ENCODE results near the gene DCANP1.

DCANP1 gene

DNA sequence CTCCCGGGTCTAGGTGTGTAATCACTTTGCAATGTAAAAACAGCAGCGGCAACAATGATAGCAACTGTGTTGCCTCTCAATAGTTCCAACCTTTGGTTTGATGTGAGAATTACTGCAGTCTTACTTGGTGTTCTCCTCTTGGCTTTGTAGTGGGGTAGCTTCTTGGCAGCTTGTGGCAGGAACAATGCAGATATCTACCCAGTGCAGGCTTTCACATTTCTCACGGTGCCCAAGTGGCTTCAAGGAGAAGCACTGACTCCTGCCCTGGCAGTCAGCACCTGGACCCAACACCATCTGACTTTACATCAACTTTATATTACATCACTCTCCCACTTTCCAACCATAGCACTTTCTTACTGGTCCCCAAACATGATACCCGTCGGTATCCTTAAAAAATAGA, 33.4 kb upstream of the DCANP1 start:
- DNase-seq (ENCODE audit: low read depth): no peak

DNA sequence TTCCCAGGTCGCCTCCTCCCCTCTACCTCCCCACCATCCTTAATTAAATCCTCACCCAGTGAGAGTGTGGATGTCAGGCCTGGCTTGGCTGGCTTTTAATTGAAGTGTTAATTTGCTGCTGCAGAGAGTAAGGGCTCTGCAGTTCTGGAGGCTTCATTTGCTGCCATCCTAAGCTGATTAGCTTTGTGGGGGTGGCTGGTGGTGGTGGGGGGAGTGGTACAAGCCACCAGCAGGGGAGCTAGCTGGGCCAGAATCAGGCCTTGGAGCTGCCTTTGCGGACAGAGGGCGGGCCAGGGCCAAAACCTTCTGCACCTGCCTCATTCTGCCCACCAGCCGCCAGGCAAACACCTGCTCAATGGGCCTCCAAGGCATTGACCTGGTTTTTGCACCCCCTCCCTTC, 31.8 kb upstream of the DCANP1 start:
- no peak for DNase-seq (ENCODE audit: low read depth)

GRCh38 chr5:135477613-135478066, 30.5 kb upstream of the DCANP1 start:
- no peak for DNase-seq (ENCODE audit: low read depth)

DNA sequence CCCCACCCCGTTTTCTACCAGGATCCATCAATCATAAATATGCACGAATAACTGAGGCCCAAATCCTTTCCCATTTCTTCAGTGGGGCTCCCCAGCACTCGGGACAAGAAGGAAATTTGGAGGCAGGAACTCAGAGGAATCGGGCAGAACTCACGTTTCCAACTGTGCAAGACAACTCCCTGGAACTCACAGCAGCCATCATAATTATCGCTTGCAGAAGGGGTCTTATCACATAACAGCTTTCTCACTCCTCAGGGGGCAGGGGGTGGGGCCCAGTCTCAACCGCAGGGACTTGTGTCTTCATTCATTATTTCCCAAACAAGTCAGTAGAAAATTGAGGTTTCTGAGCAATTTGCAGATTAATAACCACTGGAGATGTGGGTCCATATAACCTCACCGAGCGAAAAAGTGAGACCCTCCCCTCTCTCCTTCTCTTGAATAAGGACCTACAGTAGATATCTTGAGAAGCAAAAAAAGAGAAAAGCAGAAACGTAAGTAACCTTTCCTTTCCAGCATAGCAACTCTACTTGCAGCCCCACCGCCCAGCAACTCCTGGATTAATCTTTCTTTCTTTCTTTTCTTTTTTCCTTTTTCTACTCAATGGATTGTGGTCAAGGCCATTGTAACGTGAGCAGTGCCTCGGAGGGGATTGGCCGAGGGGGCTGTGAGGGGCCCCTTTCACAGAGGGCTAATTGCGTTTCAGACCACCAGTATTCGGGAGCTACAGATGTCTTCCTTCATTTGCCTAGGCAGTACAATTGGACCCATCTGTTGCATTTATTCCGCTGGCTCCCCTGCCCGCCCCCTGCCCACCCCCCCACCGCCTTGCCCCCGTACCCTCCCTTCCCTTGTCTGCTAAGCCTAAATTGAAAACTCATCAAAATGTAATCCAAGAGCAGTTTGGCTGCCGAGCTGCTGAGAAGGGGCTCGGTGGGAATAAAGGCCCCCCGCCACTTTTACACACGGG, 29.8 kb upstream of the DCANP1 start:
- no peak for DNase-seq (ENCODE audit: low read depth)

DNA sequence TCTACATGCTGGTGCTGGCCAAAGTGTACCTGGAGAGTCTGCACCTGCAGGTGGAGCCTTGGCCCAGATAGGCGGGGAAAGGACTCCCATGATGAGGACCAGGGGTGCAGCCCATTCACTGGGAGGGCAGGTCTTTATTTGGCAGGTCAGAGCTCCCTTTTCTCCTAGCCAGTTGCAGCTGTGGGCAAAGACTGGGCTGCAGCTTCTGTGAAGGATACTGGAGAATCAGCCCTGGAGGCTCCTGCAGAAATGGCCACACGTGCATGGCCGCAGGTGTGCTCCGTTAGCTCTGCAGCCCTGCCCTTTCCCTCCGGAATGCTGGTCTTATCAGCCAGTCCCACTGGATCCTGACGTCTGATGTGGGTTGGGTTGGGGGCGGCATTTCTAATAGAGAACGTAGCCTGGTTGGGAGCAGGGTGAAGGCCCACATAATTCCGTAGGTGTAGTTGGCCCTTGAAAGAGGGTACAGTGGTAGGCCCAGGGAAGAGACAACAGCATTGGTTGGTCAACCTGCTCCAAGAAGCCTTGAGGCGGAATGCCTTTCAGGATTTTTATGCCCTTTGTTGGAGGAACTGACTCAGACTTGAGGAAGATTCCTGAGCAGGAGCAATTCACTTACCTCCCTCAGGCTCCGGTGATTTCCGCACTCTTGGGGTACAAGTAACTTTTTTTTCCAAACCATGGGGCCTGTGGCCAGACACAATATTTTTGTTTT, 27.0 kb upstream of the DCANP1 start:
- no peak for DNase-seq (ENCODE audit: low read depth)

GRCh38 chr5:135472141-135472540, 25.0 kb upstream of the DCANP1 start:
- no peak for DNase-seq (ENCODE audit: low read depth)

GRCh38 chr5:135471726-135472125, 24.6 kb upstream of the DCANP1 start:
- DNase-seq (ENCODE audit: low read depth): no peak

- no peak for DNase-seq (ENCODE audit: low read depth)
Measured at GRCh38 chr5:135469911-135470310, 22.8 kb upstream of the DCANP1 start.

- DNase-seq (ENCODE audit: low read depth): no peak
Measured at GRCh38 chr5:135468541-135468940, 21.4 kb upstream of the DCANP1 start.

- DNase-seq (ENCODE audit: low read depth): no peak
Measured at GRCh38 chr5:135467871-135468485, 20.8 kb upstream of the DCANP1 start.

DNA sequence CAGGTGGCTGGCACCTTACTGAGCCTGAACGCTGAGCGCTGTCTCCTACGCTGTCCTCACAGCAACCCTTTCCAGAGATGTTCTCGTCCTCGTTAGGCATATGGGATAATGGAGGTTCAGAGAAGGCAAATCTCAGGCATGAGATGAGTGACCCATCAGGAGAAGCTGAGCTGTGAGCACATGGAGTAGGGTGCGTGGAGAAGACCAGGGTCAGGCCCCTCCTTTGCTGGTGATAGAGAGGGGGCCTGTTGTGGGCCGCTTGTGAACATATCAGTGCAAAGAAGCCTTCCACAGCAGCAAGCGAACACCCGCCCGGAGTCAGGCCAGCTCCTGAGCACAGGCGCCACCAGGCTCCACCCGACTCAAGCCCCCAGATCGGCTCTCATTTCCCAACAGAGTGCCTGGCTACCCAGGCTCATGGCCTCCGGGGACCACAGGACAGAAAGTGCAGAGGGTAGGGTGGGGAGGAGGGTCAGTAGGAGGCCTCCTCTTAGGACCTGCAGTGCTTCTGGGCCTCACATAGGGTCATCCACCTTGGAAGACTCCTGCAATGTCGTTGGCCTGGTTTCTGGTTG, 20.0 kb upstream of the DCANP1 start:
- no peak for DNase-seq (ENCODE audit: low read depth)

GRCh38 chr5:135466178-135467050, 19.3 kb upstream of the DCANP1 start:
- peak; percentile 73 for DNase-seq (ENCODE audit: low read depth)

GRCh38 chr5:135465391-135466122, 18.4 kb upstream of the DCANP1 start:
- no peak for DNase-seq (ENCODE audit: low read depth)

DNA sequence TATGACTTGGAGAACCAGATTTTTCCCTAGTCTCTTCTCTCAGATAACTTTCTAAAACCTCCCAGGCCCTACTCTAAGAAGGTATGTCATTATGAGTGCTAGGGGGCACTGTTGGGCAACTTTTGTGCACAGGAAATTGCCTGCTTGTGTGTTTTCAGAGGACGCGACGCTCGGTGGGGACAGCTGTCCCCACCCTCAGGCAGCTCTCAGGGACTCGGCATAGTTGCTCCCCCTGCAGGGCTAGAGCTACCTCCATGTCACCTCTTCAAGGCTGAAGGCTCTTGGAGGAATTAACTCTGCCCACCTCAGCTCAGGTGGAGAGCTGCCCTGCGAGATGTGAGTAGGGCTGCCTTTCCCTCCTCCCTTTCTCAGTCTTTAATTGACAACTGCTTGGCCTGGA, 15.2 kb upstream of the DCANP1 start:
- DNase-seq (ENCODE audit: low read depth): peak; percentile 65

- DNase-seq (ENCODE audit: low read depth): no peak
Measured at GRCh38 chr5:135461481-135462151, 14.5 kb upstream of the DCANP1 start.

- no peak for DNase-seq (ENCODE audit: low read depth)
Measured at GRCh38 chr5:135460246-135461033, 13.3 kb upstream of the DCANP1 start.

- peak; percentile 91 for DNase-seq (ENCODE audit: low read depth)
Measured at GRCh38 chr5:135458921-135459331, 11.8 kb upstream of the DCANP1 start.

- DNase-seq (ENCODE audit: low read depth): no peak
Measured at GRCh38 chr5:135458356-135458755, 11.2 kb upstream of the DCANP1 start.

- peak; percentile 40 for DNase-seq (ENCODE audit: low read depth)
Measured at GRCh38 chr5:135457424-135458071, 10.4 kb upstream of the DCANP1 start.

Measured in EH (cell line).